NT2/D1 (cell line): ENCODE measurements around the gene AGL.

Source experiments
- SUZ12 ChIP-seq: IDR thresholded peaks from 2 replicates; pipeline ENCODE4 v1.6.1; 2011; ENCODE audit not compliant: insufficient read length, insufficient read depth; ENCODE audit errors: extremely low read depth
- YY1 ChIP-seq: IDR thresholded peaks from 2 replicates; pipeline ENCODE4 v1.6.1; 2011; ENCODE audit not compliant: insufficient read length, insufficient read depth
- ZNF274 ChIP-seq: IDR thresholded peaks from 2 replicates; pipeline ENCODE4 v1.6.1; 2011; ENCODE audit warnings: mild to moderate bottlenecking, low read depth, low read length

DNA sequence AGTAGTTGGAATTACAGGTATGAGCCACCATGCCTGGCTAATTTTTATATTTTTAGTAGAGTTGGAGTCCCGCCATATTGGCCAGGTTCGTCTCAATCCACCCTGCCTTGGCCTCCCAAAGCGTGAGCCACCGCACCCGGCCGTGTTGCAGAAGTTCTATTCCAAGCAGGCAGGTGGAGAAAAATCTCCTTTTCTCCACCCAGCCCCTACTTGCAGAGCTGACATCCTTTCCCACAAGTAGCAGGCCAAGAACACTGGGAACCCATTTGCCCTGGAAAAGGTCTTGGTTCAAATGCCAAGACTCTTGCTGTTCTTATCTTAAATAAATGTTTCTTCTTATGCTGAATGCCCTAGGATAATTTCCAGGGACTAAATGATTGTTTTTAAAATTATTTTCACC, 17.5 kb downstream of the AGL start:
- TF ChIP-seq SUZ12 (no peak), YY1 (no peak), ZNF274 (no peak)
